GM18909 (cell line): ENCODE data around the gene HSPBP1.
A peak's percentile ranks its signal among the peaks of the same experiment; 100 is the strongest.

Source experiments
- ATAC-seq: cut with Tn5 transposase; IDR thresholded peaks from one replicate; pipeline ENCODE4 v1.9.1; 2021; ENCODE audit warnings: mild to moderate bottlenecking; ENCODE audit not compliant: unreplicated experiment, poor library complexity

HSPBP1 gene

DNA sequence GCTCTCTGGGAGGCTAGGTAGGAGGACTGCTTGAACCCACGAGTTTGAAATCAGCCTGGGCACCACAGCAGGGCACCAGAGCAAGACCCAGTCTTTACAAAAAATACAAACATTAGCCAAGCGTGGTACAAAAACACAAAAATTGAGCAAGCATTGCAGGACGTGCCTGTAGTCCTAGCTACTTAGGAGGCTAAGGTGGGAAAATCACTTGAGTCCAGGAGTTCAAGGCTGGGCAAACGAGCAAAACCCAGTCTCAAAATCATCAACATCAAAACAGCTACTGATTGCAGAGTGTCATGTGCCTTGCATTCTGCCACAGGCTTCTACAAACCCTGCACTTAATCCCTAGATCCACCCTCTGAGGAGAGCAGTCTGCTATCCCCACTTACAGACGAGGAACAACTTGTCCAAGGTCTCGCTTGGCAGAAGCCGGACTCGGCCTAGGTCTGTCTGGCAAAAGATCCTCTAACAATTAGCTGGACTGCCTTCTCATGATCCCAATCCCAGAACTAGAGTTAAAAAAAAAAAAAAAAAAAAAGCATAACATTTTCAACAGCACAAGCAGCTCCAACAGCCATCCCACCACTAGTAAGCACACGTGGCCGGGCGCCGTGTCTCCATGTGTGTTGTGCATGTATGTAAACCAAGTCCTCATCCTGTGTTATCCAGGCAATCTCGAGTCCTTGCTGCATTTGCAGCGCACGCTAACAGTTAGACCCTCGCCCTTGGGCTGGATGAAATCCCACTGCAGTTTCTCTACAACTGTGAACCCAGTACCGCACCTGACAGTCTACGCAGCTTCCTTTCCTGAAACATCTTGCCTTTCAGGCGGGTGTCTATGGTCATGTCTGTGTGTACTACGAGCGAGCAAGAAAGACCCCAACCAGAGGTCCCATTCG lies 23.1 kb downstream of the HSPBP1 start:
- ATAC-seq, result no peak

DNA sequence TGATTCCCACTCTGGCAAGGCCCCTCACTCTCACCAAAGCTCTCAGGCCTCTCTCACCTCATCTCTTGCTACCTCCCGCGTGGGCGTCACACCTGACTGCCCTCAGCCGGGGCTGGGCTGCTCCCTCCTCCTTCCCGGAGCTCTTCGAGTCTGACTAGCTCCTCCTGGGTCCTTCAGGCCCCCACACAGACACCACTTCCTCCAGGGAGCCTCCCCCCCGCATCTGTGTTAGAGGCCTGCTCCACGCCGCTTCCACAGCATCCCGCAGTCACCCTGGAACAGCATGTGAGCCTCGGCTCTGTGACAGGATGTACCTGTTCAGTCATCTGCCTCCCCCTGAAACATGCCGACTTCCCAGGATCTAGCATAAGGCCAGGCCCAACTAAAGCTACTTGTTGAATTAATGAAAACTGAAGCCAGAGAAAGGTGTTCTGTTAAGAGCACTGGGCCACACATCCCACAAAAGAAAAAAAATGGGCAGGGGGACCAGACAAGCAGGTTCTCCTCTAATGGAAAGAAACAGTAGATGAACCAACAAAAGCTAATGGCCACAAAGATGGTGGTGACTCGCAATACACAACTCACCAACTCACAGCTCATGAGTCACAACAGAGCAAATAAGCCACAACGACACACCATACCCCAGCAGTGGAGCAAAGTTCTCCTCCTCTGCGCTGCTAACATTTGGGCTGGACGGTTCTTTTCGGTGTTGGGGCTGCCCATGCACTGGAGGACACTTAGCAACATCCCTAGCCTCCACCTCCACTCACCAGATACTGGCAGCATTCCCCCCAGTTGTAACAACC lies 24.1 kb downstream of the HSPBP1 start:
- no peak for ATAC-seq

DNA sequence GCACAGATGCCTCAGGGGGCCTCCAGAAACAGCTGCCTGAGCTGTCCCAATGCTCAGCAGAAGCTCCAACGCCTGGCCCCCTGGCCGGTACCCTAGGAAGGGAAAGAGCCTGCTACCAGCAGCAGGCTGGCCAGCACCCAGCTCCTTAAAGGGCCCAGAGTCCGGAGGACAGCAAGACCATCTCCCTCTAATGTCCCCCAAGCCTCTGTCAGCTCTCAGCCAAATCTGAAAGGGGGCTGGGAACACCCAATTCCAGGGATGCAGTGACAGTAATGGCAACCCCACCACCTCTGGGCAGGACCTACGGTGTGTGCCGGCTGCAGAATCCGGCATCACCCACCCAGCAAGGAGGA lies 25.3 kb downstream of the HSPBP1 start:
- ATAC-seq, result no peak

DNA sequence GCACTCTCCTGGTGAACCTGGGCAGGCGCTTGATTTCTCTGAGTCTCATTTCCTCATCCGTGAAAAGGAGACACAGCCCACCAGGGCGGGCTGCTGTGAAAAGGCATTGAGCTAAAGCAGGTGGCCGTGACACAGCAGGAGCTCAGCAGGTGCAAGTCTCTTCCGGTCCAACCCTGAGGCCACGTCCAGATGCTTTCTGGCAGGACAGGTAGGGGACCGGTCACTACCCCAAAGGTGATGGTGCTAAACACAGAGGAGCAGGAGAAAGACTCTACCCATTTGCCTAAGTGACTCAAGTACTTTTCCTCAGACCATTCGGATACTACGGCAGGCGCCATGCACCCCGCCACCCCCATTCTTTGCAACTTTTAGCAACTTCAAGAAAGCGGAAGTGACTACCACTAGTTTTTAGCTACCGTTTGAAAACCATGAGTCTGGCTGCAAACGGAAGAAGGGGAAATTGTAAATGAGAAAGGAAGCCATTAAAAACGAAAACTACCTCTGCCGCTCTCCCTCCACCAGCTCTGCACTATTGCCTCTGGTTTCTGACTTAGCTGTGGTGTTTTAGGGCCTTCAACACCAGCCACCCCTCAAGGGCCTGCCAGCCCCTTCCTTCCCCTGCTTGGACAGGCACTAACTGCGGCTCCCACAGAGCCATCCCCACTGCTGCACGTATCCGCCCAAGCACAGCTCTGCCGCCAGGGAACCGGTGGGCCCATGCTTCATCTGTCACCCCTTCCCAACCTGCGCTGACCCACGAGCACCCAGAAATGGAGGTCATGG lies 25.9 kb downstream of the HSPBP1 start:
- ATAC-seq, result peak; percentile 50

DNA sequence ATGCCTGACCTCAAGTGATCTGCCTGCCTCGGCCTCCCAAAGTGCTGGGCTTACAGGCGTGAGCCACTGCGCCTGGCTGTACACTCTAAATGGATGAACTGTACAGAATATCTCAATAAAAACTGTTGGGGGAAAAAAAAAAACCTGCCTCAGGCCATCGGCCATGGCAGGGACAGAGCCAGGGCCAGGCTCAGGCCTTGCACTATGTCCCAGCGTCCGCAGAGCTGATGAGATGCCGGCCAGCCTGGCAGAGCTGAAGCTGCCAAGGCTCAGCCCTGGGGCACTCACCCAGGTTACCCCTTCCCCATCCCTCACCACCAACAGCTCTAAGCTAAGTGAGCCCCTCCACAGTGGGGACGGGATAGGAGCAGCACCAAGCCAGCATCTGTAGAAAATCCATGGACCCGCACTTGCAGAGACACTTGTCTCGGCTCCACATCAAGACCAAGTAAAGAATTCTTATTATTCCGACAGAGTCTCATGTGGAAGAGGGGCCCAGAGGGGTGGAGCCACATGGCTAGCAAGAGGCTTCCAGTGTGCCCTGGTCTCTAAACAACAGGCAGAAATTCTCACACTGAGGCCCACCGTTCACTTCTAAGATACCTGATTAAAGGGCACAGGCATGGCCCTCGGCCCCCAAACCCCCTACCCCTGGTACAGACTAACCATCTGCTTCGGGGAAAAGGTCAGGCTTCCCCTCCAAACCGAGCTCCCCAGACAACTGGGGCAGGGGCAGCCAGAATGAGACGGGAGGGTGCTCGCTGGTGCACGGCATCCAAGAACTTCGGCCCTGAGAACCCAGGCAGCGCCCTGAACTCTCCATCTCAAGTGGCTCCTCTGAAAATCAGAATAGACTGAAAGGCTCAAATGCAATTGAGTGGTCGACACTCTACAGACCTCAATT lies 26.9 kb downstream of the HSPBP1 start:
- no peak for ATAC-seq

DNA sequence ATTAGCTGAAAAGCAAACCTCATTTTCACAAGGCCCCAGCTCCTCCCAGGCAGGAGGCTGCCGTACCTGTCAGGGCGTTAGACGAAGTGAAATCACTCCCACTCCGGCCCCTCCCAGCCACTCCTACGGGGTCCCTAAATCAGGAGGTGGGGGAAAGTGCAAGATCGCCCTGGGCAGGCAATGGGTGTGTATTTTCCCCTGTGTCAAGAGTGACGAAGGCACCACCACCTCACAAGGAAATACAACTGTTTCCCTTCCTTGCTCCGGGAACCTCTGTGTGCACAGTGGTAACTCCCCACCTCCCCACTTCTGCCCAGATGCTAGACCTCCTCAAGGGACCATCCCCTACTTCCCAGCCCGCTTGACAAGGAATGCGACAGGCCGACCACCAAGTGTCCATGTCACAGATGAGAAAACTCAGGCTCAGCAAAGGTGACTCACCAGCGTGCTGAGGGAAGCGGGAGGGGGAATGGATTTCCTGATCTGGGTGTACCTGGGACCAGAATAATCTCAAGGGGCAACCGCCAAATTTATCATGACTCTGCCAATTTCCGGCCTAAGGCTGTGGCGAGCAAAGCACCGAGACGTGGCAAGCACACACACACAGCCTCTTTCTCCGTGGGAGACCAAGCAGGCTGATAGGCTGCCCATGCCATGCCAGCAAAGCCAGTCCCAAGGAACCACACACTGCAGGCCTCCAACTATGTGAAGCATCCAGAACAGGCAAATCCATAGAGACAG lies 28.4 kb downstream of the HSPBP1 start:
- no peak for ATAC-seq

DNA sequence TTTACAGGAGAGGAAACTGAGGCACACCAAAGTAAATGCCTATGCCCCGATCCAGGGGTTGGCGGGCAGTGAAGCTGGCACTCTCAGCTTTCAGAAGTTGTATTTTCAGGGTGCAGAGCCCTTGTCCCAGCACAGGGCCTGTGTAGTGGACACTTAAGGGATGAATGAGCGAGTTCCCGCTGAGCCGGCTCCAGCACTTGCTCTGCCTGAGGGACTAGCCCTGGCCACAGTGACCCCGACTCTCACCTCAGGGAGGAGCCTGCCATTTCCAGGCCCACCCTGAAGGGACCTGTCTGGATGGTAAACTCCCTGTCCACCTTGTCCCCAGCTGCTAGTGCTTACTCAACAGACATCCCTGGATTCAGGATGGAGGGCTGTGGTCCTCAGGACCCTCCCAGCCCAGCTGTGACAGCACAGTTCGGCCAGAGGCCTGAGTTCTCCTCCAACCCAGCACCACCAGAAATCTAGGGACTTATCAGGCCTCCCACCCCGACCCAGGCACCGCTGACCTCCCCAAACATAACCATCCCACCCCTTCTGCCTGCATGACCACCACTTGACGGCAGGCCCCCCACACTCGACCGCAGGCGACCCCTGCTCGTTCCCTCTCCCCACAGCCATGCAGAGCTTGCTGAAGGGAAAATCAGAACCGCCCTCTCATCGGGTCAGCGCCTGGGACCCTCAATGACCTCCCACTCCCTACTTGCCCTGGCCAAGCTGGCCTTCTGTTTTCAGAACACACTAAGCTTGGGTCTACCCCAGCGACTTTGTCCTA lies 29.5 kb downstream of the HSPBP1 start:
- ATAC-seq, result no peak

DNA sequence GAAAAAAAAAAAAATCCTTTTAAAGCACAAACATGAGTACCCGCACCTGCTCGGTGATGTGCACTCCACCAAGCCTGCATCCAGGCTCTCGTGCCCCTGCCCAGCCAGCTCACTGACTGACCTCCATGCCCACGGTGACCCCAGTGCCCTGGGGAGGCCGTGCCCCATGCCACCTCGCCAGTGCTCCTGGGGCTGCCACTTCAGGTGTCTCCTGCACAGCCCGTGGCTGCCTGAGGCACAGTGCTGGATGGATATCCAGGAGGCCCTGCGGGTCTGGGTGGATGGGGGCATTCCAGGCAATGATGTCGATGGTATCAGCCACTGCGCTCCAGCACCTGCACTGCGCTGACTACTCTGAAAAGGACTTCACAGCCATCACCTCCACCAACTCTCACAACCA lies 30.1 kb downstream of the HSPBP1 start:
- ATAC-seq, result no peak

DNA sequence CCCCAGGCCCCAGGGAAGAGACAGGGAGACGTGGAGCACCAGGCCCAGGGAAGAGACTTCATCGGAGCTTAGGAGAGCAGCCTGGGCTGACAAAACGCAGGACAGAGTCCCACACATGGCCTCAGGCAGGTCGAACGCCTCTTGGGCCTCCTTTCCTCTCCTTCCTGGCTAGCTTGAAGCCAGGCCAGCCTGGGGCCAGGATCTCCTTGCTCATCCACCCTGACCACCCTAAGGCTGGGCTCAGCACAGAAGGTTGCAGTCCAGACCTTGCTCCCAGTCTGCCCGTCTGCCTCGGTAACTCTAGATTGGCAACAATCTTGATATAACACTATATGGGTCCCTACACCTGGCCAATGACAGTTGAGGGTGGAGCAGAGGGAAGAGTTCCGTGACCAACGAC lies 31.2 kb downstream of the HSPBP1 start:
- no peak for ATAC-seq

DNA sequence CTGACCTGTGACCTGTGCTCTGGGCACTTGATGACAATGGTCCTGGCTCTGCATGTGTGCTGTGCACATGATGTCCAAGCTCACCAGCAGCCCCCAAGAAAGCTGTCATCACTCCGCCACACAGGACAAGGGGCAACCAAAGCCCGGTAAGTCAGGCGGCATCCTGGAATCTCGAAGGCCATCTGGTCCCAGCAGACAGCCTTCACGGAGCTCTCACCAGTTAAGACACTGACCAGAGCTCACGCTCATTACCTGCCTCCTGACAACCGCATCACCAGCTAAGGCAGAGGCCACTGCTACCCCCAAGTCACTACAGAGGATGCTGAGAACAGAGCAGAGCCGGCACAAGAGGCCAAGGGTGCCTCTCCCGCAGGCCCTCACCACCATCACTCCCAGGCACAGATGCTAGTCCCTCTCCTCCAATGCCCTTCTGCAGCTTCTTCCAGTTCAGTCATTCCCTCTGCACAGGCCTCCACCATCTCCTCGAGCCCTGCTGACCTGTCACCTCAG lies 31.7 kb downstream of the HSPBP1 start:
- ATAC-seq, result no peak

DNA sequence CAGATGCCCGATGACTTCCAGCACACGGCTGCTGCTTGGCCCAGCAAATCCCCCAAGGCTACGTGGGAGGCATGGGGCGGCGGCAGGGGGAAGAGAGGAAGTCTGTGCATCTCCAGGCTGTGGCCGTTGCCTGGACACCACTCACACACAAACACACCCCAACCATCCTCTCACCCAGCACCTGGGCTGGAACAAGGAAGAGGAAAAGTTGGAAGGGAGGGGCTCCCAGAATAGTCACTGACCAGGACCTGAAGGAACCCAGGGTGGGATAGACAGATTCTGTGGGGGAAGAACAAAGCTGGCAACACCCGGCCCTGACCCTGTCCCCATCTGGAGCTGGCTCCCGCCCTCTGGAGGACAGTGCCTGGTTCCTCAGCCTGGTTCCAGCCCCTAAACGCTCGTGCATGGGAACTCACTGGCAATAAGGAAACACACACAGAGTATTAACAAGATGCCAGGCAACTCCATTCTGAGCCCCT lies 32.2 kb downstream of the HSPBP1 start:
- no peak for ATAC-seq

DNA sequence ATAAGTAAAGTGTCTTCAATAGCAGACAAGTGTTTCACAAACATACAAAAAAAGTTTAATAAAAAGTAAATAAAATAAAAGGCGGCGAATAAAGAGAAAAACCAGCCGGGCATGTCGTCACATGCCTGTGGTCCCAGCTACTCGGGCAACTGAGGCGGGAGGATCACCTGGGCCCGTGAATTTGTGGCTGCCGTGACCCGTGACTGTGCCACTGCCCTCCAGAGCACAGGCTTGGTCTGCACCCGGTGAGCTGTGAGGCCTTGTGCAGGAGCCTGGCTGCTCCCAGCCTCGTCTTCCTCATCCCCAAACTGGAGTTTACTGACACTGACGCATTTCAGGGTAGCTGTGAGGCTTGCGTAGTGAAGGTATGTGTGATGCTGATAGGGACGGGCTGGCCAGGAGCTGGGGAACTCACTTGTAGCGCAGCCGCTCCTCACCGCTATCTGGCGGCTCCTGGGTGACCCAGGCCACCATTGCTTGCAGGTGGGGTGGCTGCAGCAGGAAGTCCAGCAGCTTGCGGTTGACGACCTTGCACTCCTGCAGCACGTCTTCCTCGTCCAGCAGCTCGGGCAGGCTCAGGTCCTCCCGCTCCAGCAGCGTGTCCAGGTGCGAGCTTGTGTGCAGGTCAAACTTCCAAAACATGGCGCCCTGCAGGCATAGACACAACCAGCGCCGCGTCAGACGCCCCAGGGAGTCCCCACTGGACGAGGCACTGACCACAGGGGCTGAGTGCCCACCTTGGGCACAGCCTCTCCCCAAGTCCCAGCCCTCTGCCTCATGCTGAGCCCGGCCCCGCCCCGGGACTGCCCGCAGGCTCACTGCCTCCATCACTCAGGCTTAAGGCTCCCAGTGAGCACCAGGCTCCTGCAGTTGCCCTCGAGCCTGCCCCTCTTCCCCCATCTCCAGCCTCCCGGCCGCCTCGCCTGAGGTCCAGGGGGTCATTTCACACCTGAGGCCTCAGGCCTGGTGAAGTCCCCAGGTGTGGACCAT lies 33.2 kb downstream of the HSPBP1 start:
- ATAC-seq, result no peak

DNA sequence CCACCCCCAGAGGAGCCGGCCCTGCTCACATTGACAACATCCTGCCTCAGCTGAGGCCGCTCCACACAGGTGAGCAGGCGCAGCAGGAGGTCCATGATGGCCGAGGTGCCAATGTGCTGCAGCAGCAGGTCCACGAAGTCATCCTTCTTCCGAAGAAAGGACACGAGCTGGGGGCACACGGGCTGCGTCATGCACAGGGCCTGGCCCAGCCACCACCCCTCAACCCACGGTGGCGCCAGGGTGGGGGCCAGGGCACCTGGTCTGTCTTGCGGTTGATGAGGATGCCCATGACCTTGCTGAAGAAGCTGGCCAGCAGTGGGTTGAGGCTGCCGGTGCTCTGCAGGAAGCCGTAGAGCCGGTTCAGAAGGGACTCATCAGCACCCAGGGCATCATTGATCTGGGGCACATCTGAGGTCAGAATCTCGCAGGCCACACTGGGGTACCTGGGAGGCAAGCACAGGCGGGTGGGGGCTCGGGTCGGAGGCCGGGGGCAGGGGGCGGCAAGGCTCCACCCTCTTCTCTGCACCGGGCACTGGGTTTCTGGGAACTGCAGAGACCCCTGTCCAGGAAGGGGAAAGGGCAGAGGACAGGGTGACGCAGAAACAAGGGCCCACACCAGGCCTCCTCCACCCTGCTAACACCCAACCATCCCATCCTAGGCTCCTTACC lies 34.5 kb downstream of the HSPBP1 start:
- ATAC-seq, result no peak

DNA sequence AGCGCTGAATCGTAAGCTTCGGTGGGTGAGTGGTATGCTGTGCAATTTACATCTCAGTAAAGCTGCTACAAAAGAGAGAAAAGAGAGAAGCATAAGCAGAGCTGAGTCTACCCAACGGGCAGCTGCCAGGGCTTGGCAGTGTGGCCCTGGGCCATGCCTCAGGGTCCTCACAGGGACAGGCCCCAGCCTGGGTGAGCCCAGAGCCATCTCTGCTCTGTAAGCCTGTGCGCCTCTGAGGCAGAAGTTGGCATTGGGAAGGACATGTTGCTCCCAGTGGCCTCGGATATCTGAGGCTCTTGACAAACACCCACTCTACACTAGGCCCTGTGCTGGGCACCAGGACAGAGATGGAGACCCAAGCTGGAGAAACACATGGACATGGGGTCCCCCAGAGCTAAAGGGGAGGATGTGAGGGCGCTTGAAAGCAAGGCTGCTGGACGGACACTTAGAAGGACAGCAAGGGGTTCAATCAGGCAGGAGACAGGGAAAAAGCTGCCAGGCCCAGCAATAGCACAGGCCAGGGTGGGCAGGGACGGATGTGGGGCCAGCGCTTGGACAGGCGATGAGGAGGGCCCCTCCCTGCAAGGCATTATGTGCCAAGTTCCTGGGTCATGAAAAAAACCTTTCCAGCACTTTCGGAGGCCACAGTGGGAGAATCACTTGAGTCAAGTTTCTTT lies 35.8 kb downstream of the HSPBP1 start:
- ATAC-seq, result no peak

DNA sequence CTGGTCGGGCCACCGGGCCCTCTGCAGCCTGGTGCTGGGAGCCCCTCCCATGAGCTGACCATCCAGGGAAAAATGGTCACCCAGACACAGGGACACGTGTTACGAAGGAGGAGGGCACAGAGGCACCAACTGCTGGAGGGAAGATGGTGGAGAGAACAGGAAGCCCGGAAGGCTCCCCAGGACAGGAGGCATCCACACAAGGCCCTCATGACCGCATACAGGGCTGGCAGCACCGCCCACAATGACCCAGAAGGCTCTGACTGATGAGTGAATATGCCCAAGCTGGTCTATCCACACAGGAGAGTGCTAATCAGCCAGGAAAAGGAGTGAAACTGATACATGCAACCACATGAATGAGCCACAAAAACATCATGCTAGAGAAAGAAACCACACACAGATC lies 37.4 kb downstream of the HSPBP1 start:
- ATAC-seq, result no peak

DNA sequence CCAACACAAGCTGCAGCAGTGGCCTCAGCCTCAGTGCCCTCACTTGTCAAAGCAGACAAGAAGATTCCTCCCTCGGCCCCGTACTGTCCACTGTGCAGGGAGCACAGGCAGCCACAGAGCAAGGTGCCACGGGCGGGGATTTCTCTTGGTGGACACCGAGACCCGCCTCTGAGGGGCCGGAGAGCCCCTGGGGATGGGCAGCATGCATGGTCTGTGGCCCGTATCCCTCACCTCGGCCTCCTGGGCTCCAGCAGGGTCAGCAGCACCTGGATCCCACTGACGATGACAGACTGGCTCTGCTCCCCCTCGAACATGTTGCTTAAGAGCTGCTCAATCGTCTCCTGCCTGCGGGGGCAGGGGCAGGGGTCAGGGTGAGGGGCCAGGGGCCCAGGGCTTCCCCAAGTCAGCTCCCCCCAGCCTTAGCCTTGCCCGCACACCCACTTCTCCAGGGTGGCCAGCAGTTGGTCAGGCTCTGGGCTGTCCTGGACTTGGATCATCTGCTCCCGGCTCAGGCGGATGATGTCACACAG lies 37.9 kb downstream of the HSPBP1 start:
- ATAC-seq, result no peak
